SU-DHL-6 (cell line): ENCODE results near the gene APBB2.

Experiments
- CTCF ChIP-seq: fragments of 200-600 bp; sonication (generic); IDR thresholded peaks from one replicate; pipeline ENCODE4 v1.5.1; 2017; ENCODE audit warnings: antibody characterized with exemption, mild to moderate bottlenecking, low read length, moderate library complexity; ENCODE audit not compliant: insufficient read depth, poor library complexity, severe bottlenecking
- EZH2phosphoT487 ChIP-seq: fragments of 200-600 bp; sonication (generic), shearing (Covaris generic); conservative IDR thresholded peaks from 2 replicates; pipeline ENCODE4 v1.6.1; 2018; ENCODE audit warnings: mild to moderate bottlenecking, antibody characterized with exemption, low read length, moderate library complexity, mixed read lengths

DNA sequence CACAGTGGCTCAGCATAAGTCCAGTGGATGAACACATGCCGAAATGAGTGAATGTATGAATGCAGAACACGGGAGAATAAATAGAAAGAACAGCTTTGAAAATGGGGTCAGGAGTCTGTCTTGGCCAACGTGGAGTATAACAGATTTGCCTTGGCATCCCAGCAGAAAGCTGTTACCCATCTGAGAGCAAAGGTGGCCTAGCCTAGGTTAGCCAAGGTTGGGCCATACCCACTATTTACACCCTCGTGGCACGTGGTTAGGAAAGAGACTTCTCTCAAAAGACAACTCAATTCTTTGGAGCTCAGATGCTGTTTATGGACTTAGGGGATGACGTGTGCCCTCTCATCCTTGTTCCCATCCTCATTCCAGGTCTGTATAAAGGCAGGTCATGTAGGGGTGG, 337.3 kb downstream of the APBB2 start:
- no peak for TF ChIP-seq CTCF
- no peak for TF ChIP-seq EZH2phosphoT487
